Prostate gland (tissue), 2 donors: ENCODE measurements around the gene ITGB2.

Experiments used
- CTCF ChIP-seq, 4 experiments: fragments of 200-600 bp in 2 of 4; fragments of 450-650 bp in 2 of 4; sonication (generic) in 2 of 4; IDR thresholded peaks; 1 replicate in 3 of 4; 2 replicates in 1 of 4; pipeline ENCODE4 v1.5.1; 2016 to 2019; ENCODE audit warnings: antibody characterized with exemption in 4 of 4, mild to moderate bottlenecking in 2 of 4, moderate library complexity in 2 of 4
- POLR2A ChIP-seq: fragments of 450-650 bp; IDR thresholded peaks from one replicate; pipeline ENCODE4 v1.6.1; 2016; ENCODE audit warnings: antibody characterized with exemption, mild to moderate bottlenecking

DNA sequence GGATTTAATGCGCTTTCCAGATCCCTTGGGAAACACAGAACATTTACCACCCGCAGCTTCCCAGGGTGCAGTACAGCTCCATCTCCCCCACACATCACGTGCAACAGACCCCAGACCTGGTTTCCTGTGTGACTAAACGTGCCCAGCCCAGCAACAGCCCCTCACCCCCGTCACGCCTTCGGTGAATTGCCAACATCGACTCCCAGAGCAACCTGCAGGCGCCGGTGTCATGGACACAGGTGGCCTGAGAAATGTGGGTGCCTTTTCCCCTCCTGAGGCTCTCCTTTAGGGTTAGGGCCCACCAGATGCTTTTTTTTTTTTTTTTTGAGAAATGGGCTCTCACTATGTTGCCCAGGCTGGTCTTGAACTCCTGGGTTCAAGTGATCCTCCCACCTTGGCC, 78.6 kb downstream of the ITGB2 start:
- TF ChIP-seq CTCF (IDR thresholded peaks at IDR 0.05), result no peak
- TF ChIP-seq POLR2A, result no peak
